ENCODE data around the gene FAAP20.
A peak's percentile ranks its signal among the peaks of the same experiment; 100 is the strongest.

FAAP20 gene

GRCh38 chr1:2176615-2177014 is 18.0 kb downstream of the FAAP20 start:
- DNase-seq: no peak

- DNase-seq: no peak
These were observed 18.7 kb downstream of the FAAP20 start for GRCh38 chr1:2175681-2176454.

- DNase-seq: no peak
These were observed 19.5 kb downstream of the FAAP20 start for GRCh38 chr1:2175055-2175414.

GRCh38 chr1:2174348-2175054 is 20.1 kb downstream of the FAAP20 start:
- peak; percentile 44 for DNase-seq

- no peak for DNase-seq
These were observed 20.8 kb downstream of the FAAP20 start for GRCh38 chr1:2173546-2174347.

- DNase-seq: no peak
These were observed 21.9 kb downstream of the FAAP20 start for GRCh38 chr1:2172551-2173146.

- no peak for DNase-seq
These were observed 22.6 kb downstream of the FAAP20 start for GRCh38 chr1:2172012-2172411.

GRCh38 chr1:2170211-2170610 is 24.4 kb downstream of the FAAP20 start:
- DNase-seq: no peak

GRCh38 chr1:2169200-2169836 is 25.3 kb downstream of the FAAP20 start:
- DNase-seq: no peak

GRCh38 chr1:2168535-2168934 is 26.0 kb downstream of the FAAP20 start:
- no peak for DNase-seq

- no peak for DNase-seq
These were observed 26.5 kb downstream of the FAAP20 start for GRCh38 chr1:2168090-2168489.

- no peak for DNase-seq
These were observed 27.9 kb downstream of the FAAP20 start for GRCh38 chr1:2166695-2167094.

- DNase-seq: no peak
These were observed 28.3 kb downstream of the FAAP20 start for GRCh38 chr1:2166254-2166653.

- DNase-seq: no peak
These were observed 28.9 kb downstream of the FAAP20 start for GRCh38 chr1:2165646-2166045.

GRCh38 chr1:2163205-2163604 is 31.4 kb downstream of the FAAP20 start:
- no peak for DNase-seq

GRCh38 chr1:2160451-2161300 is 33.9 kb downstream of the FAAP20 start:
- no peak for DNase-seq

GRCh38 chr1:2159124-2159523 is 35.4 kb downstream of the FAAP20 start:
- no peak for DNase-seq

GRCh38 chr1:2158272-2158671 is 36.3 kb downstream of the FAAP20 start:
- DNase-seq: no peak

- no peak for DNase-seq
These were observed 36.7 kb downstream of the FAAP20 start for GRCh38 chr1:2157856-2158255.

- DNase-seq: no peak
These were observed 37.7 kb downstream of the FAAP20 start for GRCh38 chr1:2156866-2157265.

- no peak for DNase-seq
These were observed 38.8 kb downstream of the FAAP20 start for GRCh38 chr1:2155788-2156187.

- no peak for DNase-seq
These were observed 39.4 kb downstream of the FAAP20 start for GRCh38 chr1:2155147-2155598.

Data from stimulated activated CD4-positive, alpha-beta T cell treated with anti-CD3 and anti-CD28 coated beads, Interleukin-1b, Interleukin-23, amount 100 ng/mL, for 48 hours (primary cell).